HG02623 (cell line): ENCODE data around the gene NPL.

Experiments
- ATAC-seq: cut with Tn5 transposase; IDR thresholded peaks from one replicate; pipeline ENCODE4 v1.9.1; 2021; ENCODE audit warnings: moderate library complexity; ENCODE audit not compliant: unreplicated experiment

NPL gene

GRCh38 chr1:182861994-182862393 lies 72.4 kb downstream of the NPL start:
- ATAC-seq = no peak

GRCh38 chr1:182862827-182863226 lies 73.3 kb downstream of the NPL start:
- ATAC-seq = no peak

- no peak for ATAC-seq
Measured at GRCh38 chr1:182863940-182864339, 74.4 kb downstream of the NPL start.

DNA sequence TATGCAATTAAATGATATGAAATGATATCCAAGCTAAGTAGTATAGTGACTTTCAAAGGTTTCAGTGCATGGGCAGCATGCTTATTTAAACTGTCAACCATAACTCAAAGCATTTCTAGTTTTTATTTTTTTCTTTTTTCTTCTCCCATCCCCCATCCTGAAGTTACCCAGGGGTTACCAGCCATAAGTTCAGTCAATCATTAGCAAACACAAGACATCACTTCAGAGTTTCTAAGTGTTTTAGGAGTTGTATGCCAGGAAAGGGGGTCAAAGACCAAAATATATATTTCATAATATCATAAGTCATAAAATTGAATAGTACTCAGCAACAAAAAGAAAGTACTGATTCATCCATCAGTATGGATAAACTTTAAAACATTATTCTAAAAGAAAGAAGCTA lies 78.3 kb downstream of the NPL start:
- no peak for ATAC-seq

DNA sequence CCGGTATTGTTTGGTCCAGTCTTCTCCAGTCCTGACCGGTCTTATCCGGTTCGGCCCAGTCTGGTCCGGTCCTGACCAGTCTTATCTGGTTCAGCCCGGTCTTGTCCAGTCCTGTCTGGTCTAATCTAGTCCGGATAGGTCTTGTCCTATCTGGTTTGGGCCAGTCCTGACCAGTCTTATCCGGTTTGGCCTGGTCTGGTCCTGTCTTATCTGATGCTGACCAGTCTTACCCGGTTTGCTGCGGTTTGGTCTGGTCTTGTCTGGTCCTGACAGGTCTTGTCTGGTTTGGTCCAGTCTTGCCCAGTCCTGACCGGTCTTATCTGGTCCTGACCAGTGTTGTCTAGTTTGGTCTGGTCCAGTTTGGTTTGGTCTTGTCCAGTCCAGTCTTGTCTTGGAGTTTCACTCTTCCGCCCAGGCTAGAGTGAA lies 79.7 kb downstream of the NPL start:
- ATAC-seq = no peak

- no peak for ATAC-seq
Measured at GRCh38 chr1:182872881-182873280, 83.3 kb downstream of the NPL start.

DNA sequence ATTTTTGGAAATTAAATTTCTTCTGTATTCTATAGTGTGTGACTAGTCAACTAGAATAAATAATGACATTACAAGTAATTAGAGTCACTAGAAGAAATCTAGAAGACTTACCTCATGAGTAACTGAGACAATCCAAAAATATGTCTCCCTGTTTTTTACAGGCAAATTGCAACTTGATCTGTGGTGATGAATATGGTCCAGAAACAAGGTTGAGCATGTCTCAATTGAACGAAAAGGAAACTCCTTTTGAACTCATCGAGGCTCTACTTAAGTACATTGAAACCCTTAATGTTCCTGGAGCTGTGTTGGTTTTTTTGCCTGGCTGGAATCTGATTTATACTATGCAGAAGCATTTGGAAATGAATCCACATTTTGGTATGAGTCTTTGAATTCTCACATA lies 86.3 kb downstream of the NPL start:
- no peak for ATAC-seq

- ATAC-seq = no peak
Measured at GRCh38 chr1:182877331-182877730, 87.8 kb downstream of the NPL start.

- ATAC-seq = no peak
Measured at GRCh38 chr1:182877842-182878241, 88.3 kb downstream of the NPL start.
